GM21723 (cell line): ENCODE measurements around the gene IL26.
"Not testable (repeated sequence)": the region's sequence is repeated elsewhere in the genome, so short reads cannot be mapped to it uniquely, and the experiment has no call there.

ENCODE experiments used
- ATAC-seq: cut with Tn5 transposase; IDR thresholded peaks from one replicate; pipeline ENCODE4 v1.9.1; 2021; ENCODE audit warnings: mild to moderate bottlenecking, moderate library complexity; ENCODE audit not compliant: unreplicated experiment

The IL26 gene

GRCh38 chr12:68203460-68203875, 22.1 kb downstream of the IL26 start:
- ATAC-seq: no peak

DNA sequence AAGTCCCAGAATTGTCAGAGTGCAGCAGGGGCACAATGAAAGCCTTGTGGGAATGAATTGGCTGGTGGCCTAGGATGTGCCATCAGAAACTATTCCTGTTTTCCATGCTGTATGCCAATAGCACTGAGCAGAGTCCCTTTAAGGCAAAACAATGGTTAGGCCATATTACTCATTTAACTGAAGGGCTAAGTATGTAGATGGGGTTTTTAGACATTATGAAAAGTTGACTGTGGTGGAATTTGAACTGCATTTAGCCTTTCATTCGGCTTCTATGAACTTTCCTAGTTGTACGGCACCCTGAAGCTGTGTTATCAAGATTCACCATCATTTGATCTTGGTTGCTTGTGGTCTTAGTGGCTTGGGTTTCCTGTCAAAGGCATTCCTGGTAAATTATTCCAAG, 24.8 kb downstream of the IL26 start:
- ATAC-seq: no peak

DNA sequence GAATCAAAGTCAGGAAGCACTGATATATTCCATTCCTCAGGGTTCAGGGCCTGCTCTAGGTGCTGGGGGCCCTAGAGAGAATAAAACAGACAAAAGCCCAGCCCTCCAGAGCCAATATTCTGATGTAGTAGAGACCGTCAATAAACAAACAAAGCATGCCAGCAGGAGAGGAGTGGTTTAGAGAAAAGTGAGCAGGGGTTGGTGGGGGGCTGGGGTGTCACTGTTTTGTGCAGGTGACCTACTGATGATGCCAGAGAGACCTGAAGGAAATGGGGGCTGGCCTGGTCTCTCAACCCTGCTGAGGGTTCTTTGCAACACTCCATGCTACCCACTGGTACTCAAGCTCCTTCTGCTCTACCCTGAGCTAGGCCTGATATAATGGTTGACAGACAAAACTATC, 26.5 kb downstream of the IL26 start:
- no peak for ATAC-seq

GRCh38 chr12:68198507-68199086, 27.0 kb downstream of the IL26 start:
- ATAC-seq: no peak

DNA sequence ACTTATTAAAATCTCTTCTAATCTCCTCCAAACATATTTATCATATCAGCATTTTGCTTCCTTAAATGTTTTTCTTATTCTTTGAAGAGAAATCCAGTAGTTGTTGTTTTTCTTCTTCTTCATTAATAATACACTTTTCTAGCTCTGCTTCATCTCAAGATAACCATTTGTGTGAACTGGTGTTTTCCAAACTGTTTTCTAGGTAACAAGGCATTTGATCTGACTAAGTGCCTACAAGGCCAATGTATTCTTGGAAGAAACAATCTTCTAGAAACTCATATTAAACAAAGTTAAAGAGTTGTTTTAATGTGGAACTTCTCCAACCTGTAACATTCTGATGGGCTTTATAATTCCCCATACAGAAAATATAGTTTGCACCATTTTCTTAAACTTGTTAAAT, 35.3 kb downstream of the IL26 start:
- no peak for ATAC-seq

DNA sequence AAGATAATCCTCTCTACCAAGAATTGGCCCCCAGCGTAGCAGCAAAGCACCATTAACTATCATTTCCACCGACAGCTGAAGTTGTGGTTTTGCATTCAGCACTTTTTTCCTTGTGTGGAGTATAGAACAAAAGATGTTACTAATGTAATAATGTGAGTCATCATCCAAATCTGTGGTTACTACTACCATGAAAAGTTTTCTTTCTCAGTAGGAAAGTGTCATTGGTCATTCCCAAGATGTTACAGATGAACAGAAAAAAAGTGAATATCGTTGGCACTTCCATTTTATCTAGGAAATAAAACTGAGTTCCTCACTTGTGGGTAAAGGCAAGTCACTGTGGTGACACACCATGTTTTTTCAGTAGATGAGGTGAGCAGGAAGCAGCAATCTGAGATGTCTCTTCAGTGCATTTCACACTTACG, 35.8 kb downstream of the IL26 start:
- ATAC-seq: no peak

DNA sequence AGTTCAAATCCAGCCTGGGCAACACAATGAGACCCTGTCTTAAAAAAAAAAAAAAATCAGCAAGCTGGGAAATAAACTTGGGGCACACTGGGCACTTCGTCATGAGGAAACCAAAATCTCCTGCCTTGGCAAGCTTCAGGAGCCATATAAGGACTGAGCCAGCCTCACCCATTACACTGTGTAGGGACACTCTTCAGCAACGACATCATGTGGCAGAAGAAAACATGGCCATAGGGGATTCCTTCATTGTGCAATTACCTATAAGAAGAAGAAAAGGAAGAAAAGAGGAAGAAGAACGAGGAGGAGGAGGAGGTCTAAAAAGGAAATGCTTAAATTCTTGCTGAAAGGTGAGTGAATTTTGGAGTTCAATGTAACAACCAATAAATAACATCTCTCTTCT, 40.0 kb downstream of the IL26 start:
- ATAC-seq: no peak

DNA sequence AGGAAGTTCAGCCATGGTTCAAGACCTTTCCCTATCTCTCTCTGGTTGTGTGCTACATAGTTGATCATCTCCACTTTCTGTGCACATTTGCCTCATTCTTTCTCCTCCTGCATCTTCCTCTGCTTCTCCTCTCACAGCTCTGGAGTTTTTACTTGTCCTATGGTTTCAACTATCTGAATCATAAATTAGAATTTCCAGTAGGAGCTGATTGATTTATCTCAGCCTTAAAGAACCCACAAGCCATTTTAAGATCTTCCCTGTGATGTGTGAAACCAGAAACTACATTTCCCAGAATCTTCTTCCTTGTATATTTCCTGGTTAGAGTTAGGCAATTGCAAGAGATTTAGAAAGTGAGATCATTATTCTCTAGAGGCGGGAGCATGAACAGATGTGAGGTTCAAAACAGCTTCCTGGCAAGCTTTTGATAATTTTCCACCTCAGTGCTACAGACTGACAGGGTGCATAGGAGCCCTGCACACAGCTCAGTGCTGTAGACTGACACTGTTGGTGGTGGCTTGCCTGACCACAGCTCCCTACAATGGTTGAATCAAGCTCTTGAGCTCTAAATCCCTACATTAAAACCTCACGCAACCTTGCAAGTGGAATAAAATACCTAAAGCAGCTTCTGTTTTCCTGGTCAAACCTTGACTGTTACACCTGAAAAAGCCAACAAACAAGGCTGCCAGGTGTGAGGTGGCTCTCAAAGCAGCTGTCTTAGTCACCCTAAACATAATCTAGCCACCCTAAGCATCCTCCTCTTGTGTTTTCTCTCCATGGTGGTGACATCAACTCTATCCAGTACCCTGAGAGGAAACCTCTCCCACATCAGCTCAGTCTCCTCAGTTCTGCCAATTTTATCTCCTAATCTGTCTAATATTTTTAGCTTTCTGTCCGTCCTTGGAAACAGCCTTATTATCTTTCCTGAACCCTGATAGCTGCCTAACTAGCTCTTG, 44.5 kb downstream of the IL26 start:
- ATAC-seq: no peak

- no peak for ATAC-seq
Measured at GRCh38 chr12:68178774-68179439, 46.7 kb downstream of the IL26 start.

GRCh38 chr12:68178184-68178583, 47.4 kb downstream of the IL26 start:
- no peak for ATAC-seq

DNA sequence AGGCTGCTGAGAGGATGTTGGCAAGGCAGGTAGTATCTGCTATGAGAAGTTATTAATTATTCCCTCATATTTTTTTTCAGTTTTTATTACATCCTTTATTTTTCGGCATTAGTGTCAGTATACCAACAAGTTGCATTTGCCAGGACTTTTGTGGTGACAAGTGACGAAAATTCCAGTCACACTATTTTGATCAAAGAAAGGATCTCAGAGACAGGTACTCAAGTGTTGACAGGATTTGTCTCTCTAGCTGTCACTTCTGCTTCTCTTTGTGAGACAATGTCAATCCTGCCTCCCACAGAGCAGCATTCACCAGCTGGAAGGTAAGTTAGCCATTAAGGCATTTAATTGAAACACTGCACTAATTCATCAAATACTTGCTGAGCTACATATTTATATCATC, 48.0 kb downstream of the IL26 start:
- no peak for ATAC-seq

DNA sequence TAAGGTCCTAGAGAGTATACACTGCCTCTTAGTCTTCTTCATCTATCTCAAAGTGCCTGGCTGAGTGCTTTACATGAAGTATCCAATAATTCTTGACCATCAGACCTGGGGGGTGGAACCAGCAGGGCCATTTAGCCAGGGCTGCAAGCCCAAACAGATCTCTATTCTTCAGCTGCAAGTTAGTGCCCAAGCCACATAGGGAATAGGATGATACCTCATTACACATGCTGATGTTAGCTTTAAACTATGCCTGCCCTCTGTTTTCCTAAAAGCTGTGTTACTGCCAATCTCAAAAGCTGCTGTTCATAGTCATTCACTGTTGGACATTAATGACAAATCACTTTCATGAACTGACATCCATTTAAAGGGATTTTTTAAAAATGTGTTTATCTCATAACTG, 49.4 kb downstream of the IL26 start:
- no peak for ATAC-seq

DNA sequence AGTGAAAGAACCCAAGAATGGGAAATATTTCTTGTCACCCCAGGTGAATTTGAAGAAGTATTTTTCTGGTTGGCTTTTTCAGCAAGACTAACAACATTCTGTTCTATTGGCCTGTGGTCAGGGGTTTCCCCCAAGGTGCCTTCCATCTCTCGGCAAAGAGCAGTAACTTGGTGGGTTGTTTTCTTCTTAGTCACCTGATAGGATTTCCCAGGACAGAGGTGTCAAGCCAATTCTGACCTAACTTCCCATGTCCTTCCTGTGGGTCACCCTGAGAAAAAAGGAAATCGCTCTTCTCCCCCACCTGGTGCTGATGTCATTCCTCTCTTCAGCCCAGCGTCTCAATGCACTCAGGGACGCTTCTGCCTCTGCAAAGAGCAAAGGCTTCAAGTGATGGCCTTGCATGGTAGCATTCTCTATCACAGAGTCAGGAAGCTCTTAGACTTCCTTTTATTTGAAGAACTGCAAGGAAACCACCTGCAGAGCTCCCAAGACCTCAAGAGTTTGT, 50.0 kb downstream of the IL26 start:
- ATAC-seq: peak; percentile 96

DNA sequence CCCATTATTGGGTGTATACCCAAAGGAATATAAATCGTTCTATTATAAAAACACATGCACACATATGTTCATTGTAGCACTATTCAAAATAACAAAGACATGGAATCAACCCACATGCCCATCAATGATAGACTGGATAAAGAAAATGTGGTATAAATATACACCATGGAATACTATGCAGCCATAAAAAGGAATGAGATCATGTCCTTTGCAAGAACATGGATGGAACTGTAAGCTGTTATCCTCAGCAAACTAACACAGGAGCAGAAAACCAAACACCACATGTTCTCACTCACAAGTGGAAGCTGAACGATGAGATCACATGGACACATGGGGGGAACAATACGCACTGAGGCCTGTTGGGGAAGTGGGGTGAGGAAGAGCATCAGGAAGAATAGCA, 50.8 kb downstream of the IL26 start:
- not testable (repeated sequence) for ATAC-seq

- no peak for ATAC-seq
Measured at GRCh38 chr12:68173792-68174191, 51.8 kb downstream of the IL26 start.

GRCh38 chr12:68170726-68171125, 54.9 kb downstream of the IL26 start:
- ATAC-seq: no peak

- ATAC-seq: no peak
Measured at GRCh38 chr12:68169213-68169889, 56.3 kb downstream of the IL26 start.

DNA sequence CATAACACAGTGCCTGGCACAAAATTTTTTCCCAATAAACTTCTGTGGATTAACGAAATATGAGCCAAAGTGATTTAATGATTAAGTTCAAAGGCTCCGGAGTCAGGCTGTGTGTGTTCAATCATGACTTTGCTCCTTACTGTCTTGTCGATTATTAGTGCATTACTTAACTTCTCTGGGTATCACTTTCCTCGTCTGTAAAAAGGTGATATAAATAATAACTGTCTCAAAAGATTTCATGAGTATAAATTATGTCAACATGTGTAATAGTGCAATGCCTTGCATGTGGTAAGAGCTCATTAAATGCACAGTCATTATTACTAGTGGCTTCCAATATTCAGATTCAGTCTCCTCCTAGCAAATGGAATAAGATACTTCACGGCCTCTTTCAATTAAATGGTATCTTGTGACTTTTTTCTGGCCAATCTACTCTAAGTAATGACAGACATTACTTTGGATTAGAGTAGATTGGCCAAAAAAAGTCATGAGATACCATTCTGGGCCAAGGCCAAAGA, 59.2 kb downstream of the IL26 start:
- ATAC-seq: no peak

DNA sequence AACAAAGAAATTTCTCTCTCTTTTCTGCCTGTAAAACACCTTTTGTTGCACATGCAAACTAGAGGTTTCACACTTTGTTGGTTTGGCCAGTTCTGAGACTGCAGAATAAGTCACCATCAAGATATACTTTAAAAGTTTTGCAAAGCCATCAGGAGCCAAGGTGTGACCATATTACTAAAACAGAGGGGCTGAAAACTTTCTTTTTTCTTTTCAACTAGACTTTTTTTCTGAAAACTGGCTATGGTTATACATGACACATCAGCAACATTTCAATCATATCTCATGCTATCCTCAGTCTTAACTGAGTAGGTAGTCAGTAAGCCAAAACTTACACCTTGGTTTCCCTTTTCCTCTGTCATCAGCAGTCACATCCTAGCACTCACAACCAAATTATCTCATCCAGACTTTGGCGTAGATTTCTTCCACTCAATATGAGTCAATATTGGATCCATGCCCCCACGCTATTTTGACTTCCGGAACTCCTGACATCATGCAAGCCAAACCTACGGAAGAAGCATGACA, 62.0 kb downstream of the IL26 start:
- ATAC-seq: peak; percentile 72

DNA sequence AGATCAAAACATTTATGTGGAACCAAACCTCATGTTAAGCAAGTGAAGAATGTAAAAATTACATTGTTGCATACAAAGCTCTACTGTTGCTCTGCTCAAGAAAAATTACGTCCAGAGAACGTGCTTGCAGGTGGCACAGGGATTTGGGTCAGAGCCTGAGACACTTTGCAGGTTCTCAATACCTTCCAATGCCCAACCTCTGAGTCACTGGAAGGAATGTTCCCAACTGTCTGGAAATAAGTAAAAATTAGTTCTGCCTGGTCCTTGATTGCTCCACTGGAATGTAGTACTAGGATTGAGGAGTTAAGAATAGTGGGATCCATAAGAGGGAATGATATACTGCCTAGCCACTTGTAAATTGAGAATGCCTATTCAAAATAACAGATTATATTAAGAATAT, 63.2 kb downstream of the IL26 start:
- no peak for ATAC-seq
